Stimulated activated CD4-positive, alpha-beta T cell treated with anti-CD3 and anti-CD28 coated beads, Interleukin-15, amount 100 ng/mL, for 1 hour (primary cell): ENCODE measurements around the gene SYNJ1.
"Not testable (repeated sequence)": the region's sequence is repeated elsewhere in the genome, so short reads cannot be mapped to it uniquely, and the experiment has no call there.

Experiments used
- DNase-seq, 2 donors: peaks; one replicate each; pipeline ENCODE4 v3.0.0-alpha.2; 2020; ENCODE audit warnings: low read depth in 1 of 2, low spot score in 1 of 2

The SYNJ1 gene, protein sequence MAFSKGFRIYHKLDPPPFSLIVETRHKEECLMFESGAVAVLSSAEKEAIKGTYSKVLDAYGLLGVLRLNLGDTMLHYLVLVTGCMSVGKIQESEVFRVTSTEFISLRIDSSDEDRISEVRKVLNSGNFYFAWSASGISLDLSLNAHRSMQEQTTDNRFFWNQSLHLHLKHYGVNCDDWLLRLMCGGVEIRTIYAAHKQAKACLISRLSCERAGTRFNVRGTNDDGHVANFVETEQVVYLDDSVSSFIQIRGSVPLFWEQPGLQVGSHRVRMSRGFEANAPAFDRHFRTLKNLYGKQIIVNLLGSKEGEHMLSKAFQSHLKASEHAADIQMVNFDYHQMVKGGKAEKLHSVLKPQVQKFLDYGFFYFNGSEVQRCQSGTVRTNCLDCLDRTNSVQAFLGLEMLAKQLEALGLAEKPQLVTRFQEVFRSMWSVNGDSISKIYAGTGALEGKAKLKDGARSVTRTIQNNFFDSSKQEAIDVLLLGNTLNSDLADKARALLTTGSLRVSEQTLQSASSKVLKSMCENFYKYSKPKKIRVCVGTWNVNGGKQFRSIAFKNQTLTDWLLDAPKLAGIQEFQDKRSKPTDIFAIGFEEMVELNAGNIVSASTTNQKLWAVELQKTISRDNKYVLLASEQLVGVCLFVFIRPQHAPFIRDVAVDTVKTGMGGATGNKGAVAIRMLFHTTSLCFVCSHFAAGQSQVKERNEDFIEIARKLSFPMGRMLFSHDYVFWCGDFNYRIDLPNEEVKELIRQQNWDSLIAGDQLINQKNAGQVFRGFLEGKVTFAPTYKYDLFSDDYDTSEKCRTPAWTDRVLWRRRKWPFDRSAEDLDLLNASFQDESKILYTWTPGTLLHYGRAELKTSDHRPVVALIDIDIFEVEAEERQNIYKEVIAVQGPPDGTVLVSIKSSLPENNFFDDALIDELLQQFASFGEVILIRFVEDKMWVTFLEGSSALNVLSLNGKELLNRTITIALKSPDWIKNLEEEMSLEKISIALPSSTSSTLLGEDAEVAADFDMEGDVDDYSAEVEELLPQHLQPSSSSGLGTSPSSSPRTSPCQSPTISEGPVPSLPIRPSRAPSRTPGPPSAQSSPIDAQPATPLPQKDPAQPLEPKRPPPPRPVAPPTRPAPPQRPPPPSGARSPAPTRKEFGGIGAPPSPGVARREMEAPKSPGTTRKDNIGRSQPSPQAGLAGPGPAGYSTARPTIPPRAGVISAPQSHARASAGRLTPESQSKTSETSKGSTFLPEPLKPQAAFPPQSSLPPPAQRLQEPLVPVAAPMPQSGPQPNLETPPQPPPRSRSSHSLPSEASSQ (N-terminal part only)

DNA sequence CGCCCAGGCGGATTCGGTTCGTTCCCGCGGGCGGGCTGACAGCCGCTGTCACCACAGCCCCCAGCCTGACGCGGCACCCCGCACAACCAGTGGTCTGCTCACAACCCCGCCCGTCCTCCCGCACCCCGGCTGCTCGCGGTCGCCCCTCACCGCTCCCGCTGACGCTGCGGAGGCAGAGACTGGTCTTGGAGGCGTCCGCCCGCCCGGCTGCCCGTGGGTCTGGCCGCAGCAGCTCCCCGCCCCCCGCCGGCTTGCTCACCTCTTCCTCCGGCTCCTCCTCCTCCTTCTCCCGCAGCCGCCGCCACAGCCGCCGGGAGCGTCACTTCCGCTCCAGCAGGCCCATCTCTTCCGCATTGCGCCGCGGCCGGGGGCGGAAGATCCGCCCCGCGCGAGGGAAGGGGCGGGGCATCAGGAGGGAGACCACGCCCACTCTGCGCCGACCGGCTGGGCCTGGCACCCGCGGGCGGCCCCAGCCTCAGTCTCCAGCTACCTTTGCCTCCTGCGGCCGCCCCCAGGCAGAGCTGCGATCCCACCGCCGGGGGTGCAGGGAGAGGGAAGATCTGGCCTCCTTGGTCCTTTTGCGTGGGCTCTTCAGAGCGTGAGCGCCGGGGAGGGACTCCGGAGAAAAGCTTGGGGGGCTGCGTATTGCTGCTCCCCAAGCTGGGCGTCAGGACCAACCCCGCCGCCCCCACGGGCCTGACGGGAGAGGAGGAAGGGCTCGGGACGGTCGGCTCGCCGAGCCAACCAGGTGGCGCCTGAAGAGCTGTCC is at the start of gene SYNJ1:
Gene SYNJ1, minus strand, starts transcription at position 327 of the 769 bp plus-strand sequence. CDS start 1,118 bp downstream, outside the sequence.
- DNase-seq, result peak; percentile 88 to 93

DNA sequence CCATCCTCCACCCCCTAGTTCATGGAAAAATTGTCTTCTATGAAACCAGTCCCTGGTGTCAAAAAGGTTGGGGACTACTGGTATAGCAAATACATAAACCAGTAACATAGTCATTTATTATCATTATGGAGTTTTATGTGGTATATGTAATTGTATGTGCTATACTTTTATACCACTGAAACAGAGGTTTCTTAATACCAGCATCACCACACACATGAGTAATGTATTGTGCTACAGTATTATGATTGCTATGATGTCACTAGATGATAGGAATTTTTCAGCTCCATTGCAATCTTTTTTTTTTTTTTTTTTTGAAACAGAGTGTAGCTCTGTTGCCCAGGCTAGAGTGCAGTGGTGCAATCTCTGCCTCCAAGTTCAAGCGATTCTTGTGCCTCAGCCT is 49.5 kb upstream of the SYNJ1 start:
- no peak for DNase-seq

DNA sequence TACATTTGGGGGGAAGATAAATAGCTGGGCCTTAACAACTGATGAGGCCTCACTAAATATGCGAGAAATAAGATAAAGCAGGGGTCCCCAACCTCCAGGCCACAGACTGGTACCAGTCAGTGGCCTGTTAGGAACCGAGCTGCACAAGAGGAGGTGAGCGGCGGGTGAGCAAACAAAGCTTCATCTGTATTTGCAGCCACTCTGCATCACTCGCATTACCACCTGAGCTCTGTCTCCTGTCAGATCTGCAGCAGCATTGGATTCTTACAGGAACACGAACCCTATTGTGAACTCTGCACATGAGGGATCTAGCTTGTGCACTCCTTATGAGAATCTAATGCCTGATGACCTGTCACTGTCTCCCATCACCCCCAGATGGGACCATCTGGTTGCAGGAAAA is 48.9 kb upstream of the SYNJ1 start:
- no peak for DNase-seq

DNA sequence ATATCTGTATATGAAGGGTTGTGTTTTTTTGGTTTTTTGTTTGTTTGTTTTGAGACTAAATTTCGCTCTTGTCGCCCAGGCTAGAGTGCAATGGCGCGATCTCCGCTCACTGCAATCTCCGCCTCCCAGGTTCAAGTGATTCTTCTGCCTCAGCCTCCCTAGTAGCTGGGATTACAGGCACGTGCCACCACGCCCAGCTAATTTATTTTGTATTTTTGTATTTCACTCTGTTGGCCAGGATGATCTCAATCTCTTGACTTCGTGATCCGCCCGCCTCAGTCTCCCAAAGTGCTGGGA is 45.2 kb upstream of the SYNJ1 start:
- not testable (repeated sequence) for DNase-seq

DNA sequence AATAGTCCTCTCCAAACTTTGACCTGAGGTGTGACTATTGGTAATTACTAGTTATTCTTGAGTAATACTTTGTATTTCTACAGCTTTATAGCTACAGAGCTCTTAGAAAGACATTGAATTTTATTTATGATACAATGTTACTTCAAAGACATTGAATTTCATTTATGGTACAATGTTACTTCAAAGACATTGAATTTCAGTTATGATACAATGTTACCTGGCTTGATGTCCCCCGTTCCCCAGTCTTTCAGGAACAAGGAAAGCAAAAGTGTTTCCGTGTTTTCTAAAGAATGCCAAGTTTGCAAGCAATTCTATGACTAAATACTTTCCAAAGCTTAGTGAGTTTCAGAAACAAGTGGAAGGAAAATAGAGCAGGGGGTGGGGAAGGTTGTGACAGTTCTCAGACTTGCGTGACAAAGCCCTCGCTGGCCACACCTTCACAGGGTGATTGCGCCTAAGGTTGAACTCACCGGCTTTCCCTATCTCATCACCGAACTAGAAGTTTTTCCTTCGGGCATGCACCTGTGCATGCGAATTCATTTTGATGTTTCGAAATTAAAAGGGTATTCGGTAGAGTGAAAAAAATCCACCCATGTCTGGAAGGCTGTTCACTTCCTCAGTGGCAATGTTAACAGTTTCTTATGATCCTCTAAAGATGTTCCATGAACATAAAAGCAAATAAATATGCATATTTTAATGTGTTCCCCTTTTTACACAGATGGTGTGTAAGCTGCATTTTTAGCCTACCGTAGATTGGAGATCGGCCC is 44.7 kb upstream of the SYNJ1 start:
- DNase-seq, result peak; percentile 19 to 45

DNA sequence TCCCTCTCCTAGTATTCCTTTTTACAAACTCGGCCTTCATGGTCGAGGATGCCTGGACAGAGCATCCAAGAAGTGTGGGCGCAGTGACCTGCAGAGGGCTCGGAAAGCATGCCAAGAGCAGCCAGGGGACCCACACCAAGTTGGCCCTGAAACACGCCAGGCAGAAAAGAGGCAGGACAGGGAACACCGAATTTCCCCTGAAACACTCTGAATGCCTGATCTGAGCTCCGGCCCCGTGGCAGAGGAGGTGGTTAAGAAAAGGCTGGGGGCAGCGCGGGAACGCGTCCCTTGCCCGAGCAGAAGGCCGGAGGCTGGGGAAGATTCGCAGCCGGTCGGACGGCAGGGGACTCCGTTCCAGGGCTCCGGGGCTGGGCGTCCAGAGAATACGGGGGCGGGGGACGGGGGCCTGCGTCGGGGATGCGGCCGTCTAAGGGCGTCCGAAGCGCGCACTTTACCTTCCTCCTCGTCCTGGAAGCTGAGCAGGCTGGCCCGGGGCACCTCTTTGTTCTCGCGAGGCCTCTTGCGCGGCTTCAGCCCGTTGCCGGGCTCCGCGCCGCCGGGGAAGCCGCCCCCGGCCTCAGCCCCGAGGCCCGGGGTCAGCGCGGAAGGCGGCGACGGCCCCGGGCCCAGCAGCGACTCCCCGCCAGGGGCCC is 43.2 kb upstream of the SYNJ1 start:
- DNase-seq, result no peak

DNA sequence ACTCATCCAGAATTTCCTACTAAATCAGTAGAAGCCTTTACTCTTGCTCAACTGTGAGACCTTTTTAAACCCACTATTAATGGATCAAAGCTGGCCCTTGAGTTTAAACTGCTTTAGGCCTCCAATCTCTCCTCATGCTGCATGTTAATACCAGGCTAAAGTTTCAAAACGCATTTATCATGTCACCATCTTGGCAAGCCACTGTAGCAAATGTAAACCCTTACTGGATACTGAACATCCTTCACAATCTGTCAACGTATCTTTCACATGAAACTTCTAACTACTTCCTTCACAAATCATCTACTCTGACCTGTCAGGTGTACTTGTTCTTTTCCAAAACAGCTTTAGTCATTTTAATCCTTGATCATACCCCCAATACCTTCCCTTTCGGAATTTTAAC is 40.7 kb upstream of the SYNJ1 start:
- DNase-seq, result no peak

DNA sequence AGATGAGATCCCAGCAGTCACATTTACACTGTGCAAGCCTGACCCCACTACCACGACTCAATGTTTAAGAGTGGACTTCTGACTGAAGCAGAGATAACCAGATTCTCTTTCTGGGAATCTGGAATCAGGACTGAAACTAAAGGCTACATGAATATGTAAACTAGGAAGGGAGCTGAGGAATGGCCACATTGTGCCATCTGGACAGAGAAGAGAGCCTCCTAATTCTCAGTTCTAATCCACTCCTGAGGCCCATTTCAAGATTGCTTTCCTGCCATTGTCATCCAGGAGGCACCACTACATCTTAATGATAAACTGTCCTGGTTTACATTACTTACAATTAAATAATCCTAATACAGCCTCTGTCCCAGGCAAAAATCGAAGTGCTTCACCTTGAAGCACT is 37.2 kb upstream of the SYNJ1 start:
- DNase-seq, result no peak

DNA sequence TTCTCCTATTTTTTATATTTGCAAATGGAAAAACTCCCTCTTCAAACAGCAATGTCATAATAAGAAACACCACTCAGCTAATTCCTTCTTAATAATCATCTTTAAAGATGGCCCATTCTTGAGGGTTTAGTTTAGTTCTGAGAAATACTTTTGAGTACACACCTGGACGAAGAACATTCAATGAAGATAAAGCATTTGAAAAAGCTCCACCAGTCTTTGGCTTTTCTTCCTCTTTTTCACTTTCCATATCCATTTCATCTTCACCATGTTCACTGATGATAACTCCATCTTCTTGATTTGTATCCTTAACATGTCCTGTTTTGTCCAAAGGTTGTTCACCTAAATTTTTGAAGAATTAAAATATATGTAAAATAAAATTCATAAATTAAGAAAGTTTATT is 36.4 kb upstream of the SYNJ1 start:
- no peak for DNase-seq

DNA sequence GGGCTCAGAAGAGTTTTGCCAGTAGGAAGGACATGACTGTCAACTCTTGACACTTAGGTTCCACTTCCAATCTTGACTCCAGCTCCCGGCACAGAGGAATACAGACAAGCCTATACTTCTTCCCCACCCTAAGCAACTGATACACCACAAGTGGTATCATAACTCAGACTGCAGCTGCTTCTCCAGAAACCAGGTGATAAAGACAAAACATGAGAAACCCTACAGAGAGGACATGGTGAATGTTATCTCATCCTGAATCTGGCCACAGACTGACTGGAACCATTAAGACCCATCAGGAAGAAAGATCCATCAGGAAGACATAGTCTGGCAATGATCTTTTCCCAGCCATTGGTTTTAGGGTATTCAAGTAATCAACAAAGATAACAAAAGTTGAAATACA is 30.0 kb upstream of the SYNJ1 start:
- no peak for DNase-seq

DNA sequence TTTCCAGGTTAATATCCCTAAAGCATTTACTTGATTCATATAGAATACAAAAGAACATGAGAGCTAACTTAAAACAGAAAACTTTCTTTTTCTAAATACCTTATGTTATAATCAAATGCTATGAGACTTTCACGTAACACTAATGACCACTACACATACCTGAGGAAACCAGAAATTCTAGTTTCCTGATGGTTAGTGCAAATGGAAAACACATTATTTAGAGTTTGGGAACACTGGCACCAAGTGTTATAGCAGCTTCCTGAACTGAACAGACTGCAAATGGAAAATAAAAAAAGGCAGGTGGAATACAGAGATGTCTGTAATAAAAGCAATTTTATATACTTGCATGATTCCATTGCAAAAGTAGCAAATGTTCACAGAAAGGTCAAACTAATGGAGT is 28.3 kb upstream of the SYNJ1 start:
- no peak for DNase-seq

DNA sequence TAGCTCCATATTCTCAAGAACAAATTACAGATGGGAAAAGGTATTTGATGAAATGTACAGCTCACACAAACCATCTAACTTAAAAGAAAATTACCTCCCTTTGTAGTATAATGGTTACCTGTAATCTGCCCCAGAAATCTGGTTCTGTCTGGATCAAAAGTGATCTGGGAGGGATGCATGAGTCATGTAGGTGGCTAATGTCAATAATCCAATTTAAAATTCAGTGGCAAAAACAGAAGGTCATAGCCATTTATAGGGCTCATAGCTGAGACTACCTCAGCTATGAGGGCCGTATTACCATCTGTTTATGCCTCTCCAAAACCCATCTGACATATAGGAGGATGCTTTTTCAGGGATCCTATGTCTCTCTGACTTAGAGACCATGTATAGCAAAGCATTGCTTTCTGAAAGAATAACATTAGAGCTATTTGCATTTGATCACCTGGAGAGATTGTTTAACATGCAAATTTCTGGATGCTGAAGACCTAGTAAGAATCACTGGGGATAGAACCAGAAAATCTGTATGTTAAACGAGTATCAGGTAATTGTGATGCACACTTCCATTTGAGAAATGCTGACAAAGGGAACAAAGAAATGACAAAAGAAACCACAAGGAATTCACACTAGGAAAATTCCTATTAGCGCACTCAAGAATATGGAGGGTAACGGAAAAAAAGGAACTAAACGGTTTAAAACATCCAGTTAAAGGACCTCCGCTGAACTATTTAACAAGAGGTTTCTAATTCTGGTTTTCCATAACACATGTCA is 26.2 kb upstream of the SYNJ1 start:
- no peak for DNase-seq

DNA sequence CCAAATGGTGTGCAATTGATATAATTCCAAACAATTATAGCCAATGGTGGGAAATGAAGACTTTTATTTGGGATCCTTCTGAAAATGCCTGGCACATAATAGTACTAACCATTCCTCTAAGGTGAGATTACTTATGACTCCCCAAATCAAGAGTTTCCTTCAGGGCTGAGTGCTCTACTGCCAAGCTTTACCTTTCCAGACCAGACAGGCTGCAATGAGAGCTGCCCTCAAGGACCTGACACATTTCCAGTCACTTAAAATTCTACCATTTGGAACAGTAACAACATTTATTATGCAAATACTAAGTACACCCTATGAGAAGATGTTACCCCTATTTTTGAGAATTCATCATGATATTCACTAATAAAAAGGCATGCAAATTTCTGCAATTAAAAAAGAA is 22.6 kb upstream of the SYNJ1 start:
- DNase-seq, result no peak

DNA sequence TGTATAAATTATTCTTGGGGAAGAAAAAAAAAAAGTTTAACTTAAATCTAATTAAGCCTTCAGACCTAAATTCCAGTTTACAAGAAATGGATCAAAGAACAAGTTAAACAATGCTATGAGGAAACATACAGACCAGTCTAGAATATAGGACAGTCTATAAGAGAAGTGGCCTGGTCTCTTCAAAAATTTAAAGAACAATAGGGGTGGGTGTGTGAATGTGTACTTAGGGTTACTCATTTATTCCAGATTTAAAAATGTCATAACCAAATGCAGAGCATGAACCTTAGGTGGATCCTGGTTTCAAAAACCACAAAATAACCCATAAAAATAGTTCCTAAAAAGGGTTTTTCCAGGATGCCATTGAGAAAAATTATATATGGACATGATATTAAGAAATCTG is 21.8 kb upstream of the SYNJ1 start:
- DNase-seq, result no peak

DNA sequence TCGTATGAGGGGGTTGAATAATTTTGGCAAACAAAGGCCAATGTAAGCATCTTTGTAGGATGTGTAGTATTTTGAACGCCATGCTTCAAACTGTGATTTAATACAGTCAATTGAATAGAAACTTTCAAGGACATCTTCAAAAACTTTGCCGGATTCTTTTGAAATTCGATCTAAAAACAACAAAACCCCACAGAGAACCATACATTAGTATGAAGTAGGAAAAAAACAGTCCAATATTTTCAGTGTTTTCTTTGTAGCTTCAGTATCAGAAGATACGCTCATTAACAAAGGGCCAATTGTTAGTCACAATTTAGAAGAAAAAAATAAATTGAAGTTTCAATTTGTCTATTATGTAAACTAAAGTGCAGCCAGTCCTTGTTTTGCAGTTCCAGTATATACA is 20.7 kb upstream of the SYNJ1 start:
- DNase-seq, result no peak

DNA sequence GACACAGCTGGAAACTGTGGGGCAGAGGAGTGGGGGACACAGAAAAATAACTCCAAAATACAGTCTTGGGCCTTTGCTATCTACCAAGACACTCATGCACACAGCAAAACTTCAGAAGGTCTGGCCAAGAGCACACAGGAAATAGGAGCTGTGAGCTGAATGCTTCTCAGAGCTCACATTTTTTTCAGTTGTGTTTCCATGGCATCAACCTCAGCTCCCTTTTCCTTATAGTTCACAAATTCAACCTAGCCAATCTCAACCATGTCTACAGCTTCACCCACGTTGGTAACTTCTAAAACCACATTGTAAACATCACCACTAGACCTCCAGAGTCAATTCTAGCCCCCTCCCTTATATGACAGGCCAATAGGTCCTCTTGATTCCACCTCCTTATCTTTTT is 19.6 kb upstream of the SYNJ1 start:
- no peak for DNase-seq

DNA sequence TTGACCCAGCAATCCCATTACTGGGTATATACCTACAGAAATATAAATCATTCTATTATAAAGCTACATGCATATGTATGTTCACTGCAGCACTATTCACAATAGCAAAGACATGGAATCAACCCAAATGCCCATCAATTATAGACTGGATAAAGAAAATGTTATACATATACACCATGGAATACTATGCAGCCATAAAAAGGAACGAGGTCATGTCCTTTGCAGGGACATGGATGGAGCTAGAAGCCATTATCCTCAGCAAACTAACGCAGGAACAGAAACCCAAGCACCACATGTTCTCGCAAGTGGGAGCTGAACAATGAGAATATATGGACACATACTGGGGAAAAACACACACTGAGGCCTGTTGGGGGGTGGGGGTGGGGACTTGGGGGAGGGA is 18.9 kb upstream of the SYNJ1 start:
- not testable (repeated sequence) for DNase-seq

DNA sequence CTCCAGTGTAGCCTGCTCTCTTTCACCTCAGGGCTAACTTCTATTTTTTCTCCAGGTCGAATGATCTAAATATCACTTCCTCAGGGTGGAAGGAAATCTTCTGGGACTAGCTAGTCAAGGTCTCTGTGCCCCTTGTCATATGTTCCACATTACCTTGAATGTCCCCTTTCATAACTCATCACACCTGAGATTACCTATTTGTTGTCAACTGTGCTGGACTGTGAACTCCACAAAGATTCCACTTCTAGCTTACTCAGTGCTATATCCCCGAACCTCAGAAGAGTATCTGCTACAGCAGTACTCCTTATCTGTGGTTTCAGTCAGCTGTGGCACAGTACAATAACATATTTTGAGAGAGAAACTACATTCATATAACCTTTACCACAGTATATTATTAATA is 14.6 kb upstream of the SYNJ1 start:
- DNase-seq, result no peak

DNA sequence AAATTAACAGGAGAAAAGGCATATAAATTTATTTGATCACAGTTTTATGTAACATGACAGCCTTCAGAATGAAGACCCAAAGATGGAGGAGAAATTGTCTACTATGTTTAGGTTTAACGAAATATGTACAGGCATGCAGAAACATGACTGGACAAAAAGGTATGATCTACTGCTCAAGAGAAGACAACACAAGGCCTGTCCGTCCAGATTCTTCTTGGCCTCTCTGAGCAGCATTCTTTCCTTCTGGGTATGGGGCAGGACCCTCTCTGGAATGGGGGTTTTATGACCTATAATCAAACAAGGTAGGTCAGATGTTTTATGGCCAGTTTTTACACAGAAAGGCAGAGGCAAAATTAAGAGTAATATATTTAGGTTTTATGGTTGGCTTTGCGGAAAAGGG is 13.5 kb upstream of the SYNJ1 start:
- no peak for DNase-seq
